HepG2 (cell line): ENCODE data around the gene EVL. TPM values are rescaled to one million over a fixed set of nuclear protein-coding genes. Genes with fewer than 3 reads are reported as not detected.

ENCODE experiments used
- ATAC-seq: fragments of 200-7000 bp; cut with Tn5 transposase; 3 replicates; pipeline ENCODE4 v1.9.1; 2020; ENCODE audit warnings: mild to moderate bottlenecking, moderate library complexity
- BruUV-seq: library from RNA; stranded (reverse); fragments of 400-500 nt; replicated peaks from 2 replicates; lab custom pipeline; 2021; lab: Mats Ljungman, UMichigan
- CTCF ChIA-PET: fragments of 300-600 bp; formaldehyde crosslinking; extraction: SDS; loops from one replicate; lab custom pipeline; 2021; ENCODE audit warnings: low total read pairs, inconsistent platforms, low intra/inter-chr PET ratio; lab: Yijun Ruan, JAX
- POLR2A ChIA-PET: fragments of 350-600 bp; sonication (Branson Sonifier 250); formaldehyde crosslinking; loops from one replicate; lab custom pipeline; 2020; ENCODE audit warnings: antibody characterized with exemption, inconsistent platforms; lab: Yijun Ruan, JAX
- DNase-seq: peaks from one replicate; pipeline ENCODE4 v3.0.0-alpha.2; 2015; ENCODE audit warnings: low spot score
- FAIRE-seq: peaks from 3 replicates; lab custom pipeline; 2011; peaks lifted over from hg19 to GRCh38; lab: Jason Lieb, UNC
- H2AFZ ChIP-seq: one replicate; pipeline ENCODE4 v1.6.1; 2011; ENCODE audit warnings: low read length, inconsistent platforms
- H3K27ac ChIP-seq: fragments of 300-600 bp; 3 replicates; pipeline ENCODE4 v1.8.0; 2011; ENCODE audit warnings: mixed run types, mild to moderate bottlenecking, mixed read lengths, low read length, inconsistent platforms; ENCODE audit not compliant: insufficient read depth; ENCODE audit errors: extremely low read length
- H3K27me3 ChIP-seq, 2 experiments: fragments of 200-600 bp in 1 of 2; 2 replicates in 1 of 2; 3 replicates in 1 of 2; pipeline versions ENCODE4 v1.6.0 to v1.8.0; 2011; ENCODE audit warnings: low read length in 2 of 2, mild to moderate bottlenecking in 2 of 2, moderate library complexity in 2 of 2, inconsistent platforms in 1 of 2; ENCODE audit not compliant: insufficient read depth in 2 of 2, control insufficient read depth in 1 of 2
- H3K36me3 ChIP-seq, 2 experiments: fragments of 200-600 bp in 1 of 2; replicated peaks in 1 of 2; 2 replicates in 1 of 2; 3 replicates in 1 of 2; pipeline versions ENCODE4 v1.5.1 to v1.8.0; 2011; ENCODE audit warnings: low read length in 2 of 2, inconsistent platforms in 1 of 2; ENCODE audit not compliant: insufficient read depth in 2 of 2, control insufficient read depth in 1 of 2
- H3K4me1 ChIP-seq: 2 replicates; pipeline ENCODE4 v1.5.1; 2012; ENCODE audit warnings: low read length, inconsistent platforms; ENCODE audit not compliant: insufficient read depth
- H3K4me2 ChIP-seq: 2 replicates; pipeline ENCODE4 v1.6.0; 2011; ENCODE audit warnings: low read depth, low read length, inconsistent platforms
- H3K4me3 ChIP-seq, 3 experiments: fragments of 200-600 bp in 1 of 3; sonication (generic), shearing (Covaris generic) in 1 of 3; replicated peaks in 1 of 3; 2 replicates each; pipeline ENCODE4 v1.5.1; 2011 to 2016; ENCODE audit warnings: low read length in 3 of 3, inconsistent platforms in 2 of 3, low read depth in 2 of 3, mild to moderate bottlenecking in 2 of 3, control low read depth in 1 of 3, mixed read lengths in 1 of 3; ENCODE audit not compliant: insufficient read depth in 1 of 3
- H3K79me2 ChIP-seq: one replicate; pipeline ENCODE4 v1.6.1; 2011; ENCODE audit warnings: low read length, inconsistent platforms; ENCODE audit not compliant: insufficient read depth
- H3K9ac ChIP-seq: 2 replicates; pipeline ENCODE4 v1.6.0; 2011; ENCODE audit warnings: mild to moderate bottlenecking, low read depth, low read length, inconsistent platforms; ENCODE audit not compliant: insufficient read depth
- H3K9me3 ChIP-seq: 2 replicates; pipeline ENCODE4 v1.5.1; 2012; ENCODE audit warnings: mild to moderate bottlenecking, low read length
- H4K20me1 ChIP-seq: 2 replicates; pipeline ENCODE4 v1.6.0; 2011; ENCODE audit warnings: inconsistent platforms, mild to moderate bottlenecking, low read length, moderate library complexity; ENCODE audit not compliant: insufficient read depth
- ATAD3A ChIP-seq: sonication (generic); formaldehyde crosslinking; IDR thresholded peaks from 2 replicates; pipeline ENCODE4 v1.4.0; 2020; ENCODE audit warnings: missing genetic modification reagents
- IKZF1 ChIP-seq: fragments of 450-650 bp; IDR thresholded peaks from 2 replicates; pipeline ENCODE4 v1.7.1; 2016
- POLR2G ChIP-seq: fragments of 200-400 bp; formaldehyde crosslinking; IDR thresholded peaks from 2 replicates; pipeline ENCODE4 v1.6.1; 2018; ENCODE audit warnings: mild to moderate bottlenecking, low read depth, low read length, moderate library complexity
- RORA ChIP-seq: sonication (generic); formaldehyde crosslinking; IDR thresholded peaks from 2 replicates; pipeline ENCODE4 v1.5.0; 2020; ENCODE audit warnings: mild to moderate bottlenecking, missing genetic modification reagents, moderate library complexity
- SP1 ChIP-seq, 2 experiments: fragments of 450-650 bp in 1 of 2; sonication (generic) in 1 of 2; formaldehyde crosslinking in 1 of 2; IDR thresholded peaks; 2 replicates each; pipeline versions ENCODE4 v1.4.0 to v1.6.1; 2016 to 2020; ENCODE audit warnings: missing genetic modification reagents in 1 of 2
- TOE1 ChIP-seq: sonication (generic); formaldehyde crosslinking; IDR thresholded peaks from 2 replicates; pipeline ENCODE4 v1.4.0; 2020; ENCODE audit warnings: mild to moderate bottlenecking, missing genetic modification reagents
- U2AF2 ChIP-seq: fragments of 200-400 bp; formaldehyde crosslinking; IDR thresholded peaks from 2 replicates; pipeline ENCODE4 v1.6.1; 2017; ENCODE audit warnings: low read depth, mild to moderate bottlenecking, low read length
- ZFP90 ChIP-seq: sonication (generic); formaldehyde crosslinking; IDR thresholded peaks from 2 replicates; pipeline ENCODE4 v1.8.0; 2022; ENCODE audit warnings: missing genetic modification reagents, mild to moderate bottlenecking, inconsistent platforms, borderline replicate concordance
- ZNF17 ChIP-seq: sonication (generic); formaldehyde crosslinking; IDR thresholded peaks from 2 replicates; pipeline ENCODE4 v1.5.0; 2020; ENCODE audit warnings: mild to moderate bottlenecking, missing genetic modification reagents
- ZNF644 ChIP-seq: IDR thresholded peaks from 2 replicates; pipeline ENCODE4 v1.6.1; 2016; ENCODE audit warnings: low read depth
- ZNF737 ChIP-seq: sonication (generic); formaldehyde crosslinking; IDR thresholded peaks from 2 replicates; pipeline ENCODE4 v1.5.0; 2020; ENCODE audit warnings: missing genetic modification reagents, mild to moderate bottlenecking, borderline replicate concordance
- WGBS: methylation state at CpG from one replicate; pipeline ENCODE4 v1.1.6; 2017; ENCODE audit warnings: low lambda C conversion rate; 5-methylcytosine and 5-hydroxymethylcytosine counted together
- in situ Hi-C: cut with HindIII; loops from 2 replicates; pipeline ENCODE4 v1.10.0; 2017; ENCODE audit warnings: low pct_unique_long_range_greater_than_20kb; ENCODE audit not compliant: extremely low pct_ligation_motif_present
- intact Hi-C: fragments of 100-400 bp; cut with micrococcal nuclease; formaldehyde crosslinking; loops from one replicate; pipeline ENCODE4 v1.10.0; 2022; ENCODE audit not compliant: unreplicated experiment
- polyA plus RNA-seq, 8 experiments: library from polyadenylated mRNA; depleted of rRNA in 3 of 8; stranded (reverse) in 7 of 8; unstranded in 1 of 8; fragments of >200 nt; fragmentation: Illumina TruSeq in 4 of 8; extraction: Trizol in 4 of 8; gene quantifications; 2 replicates each; pipeline versions ENCODE4 v1.2.1 to v1.2.3, GENCODE V29; 2011 to 2016; ENCODE audit warnings: low read depth in 4 of 8, missing spikeins in 1 of 8, mixed read lengths in 1 of 8; ENCODE audit not compliant: insufficient read depth in 1 of 8
- total RNA-seq, 5 experiments: library from RNA; depleted of rRNA; stranded (reverse); fragments of >200 nt; fragmentation: Illumina TruSeq; extraction: Trizol; gene quantifications; 2 replicates each; pipeline ENCODE4 v1.2.3, GENCODE V29; 2016; ENCODE audit warnings: low read depth in 1 of 5

Gene EVL
- total and polyA plus RNA-seq, 2 of the 13 experiments (the other 11 are each of a cell fraction or from before 2014, with no cell fraction given), result 15.1 to 31.2 TPM

DNA sequence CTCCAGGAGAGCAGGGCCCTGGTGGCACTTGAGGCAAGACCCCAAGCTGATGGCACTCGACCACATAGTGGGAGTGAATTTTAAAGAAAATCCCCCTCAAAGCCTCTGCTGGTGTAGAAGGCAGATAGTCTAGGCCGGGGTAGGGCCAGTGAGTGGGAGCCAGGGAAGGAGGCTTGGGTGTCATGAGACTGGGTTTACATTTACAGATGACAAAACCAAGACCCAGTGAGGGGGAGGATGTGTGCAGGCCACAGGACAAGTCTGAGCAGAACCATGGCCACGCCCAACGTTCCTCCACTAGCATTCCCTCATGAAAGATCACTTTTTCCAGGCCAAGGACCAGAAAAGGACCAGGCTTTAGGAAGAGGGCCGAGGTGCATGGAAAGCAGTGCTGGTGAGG, 42.0 kb downstream of the EVL start:
- ChIA-PET CTCF (interaction anchor here (1.5 to 2.3 kb wide), 2 partner anchors 86 to 124 kb away, joined by 8 to 41 read pairs; no protein-coding TSS in a partner anchor), POLR2A (no interaction called here)
- DNase-seq (no peak), ATAC-seq (no peak), FAIRE-seq (no peak)
- in situ Hi-C loops (loop anchor here (10.0 kb wide), 1 partner anchor 122 kb away; no protein-coding TSS in a partner anchor), intact Hi-C loops (no loop called here)
- Histone ChIP-seq H4K20me1 (no peaks in the 10 kb centered on the region), H3K27me3 (no peaks in the 10 kb centered on the region), H3K9ac (no peak overlapping the region), H3K4me3 (no peak overlapping the region), H2AFZ (no peak overlapping the region), H3K79me2 (no peaks in the 10 kb centered on the region), H3K36me3 (peaks cover 2 to 5% of the 10 kb centered on the region in 2 experiments; a peak in 3 of 5 replicates), H3K27ac (no peak overlapping the region), H3K9me3 (no peaks in the 10 kb centered on the region), H3K4me1 (no peaks in the 10 kb centered on the region), H3K4me2 (no peak overlapping the region)
- BruUV-seq, result no TSS peak
- no peak for TF ChIP-seq SP1 (IDR thresholded peaks at IDR 0.05)
- no peak for TF ChIP-seq SP1 (CRISPR knock-in tag; IDR thresholded peaks at IDR 0.05)
- no peak for TF ChIP-seq ZNF644 (CRISPR knock-in tag)
- TF ChIP-seq RORA (CRISPR knock-in tag), result no peak
- no peak for TF ChIP-seq POLR2G
- no peak for TF ChIP-seq ZNF737 (CRISPR knock-in tag)
- no peak for TF ChIP-seq TOE1 (CRISPR knock-in tag)
- TF ChIP-seq U2AF2, result no peak
- no peak for TF ChIP-seq ZFP90 (CRISPR knock-in tag)
- TF ChIP-seq IKZF1, result no peak
- TF ChIP-seq ATAD3A (CRISPR knock-in tag), result no peak
- TF ChIP-seq ZNF17 (CRISPR knock-in tag), result no peak
- 94% methylated on average over 5 of the region's 5 CpGs for WGBS
